Thoracic aorta endothelial cell (primary cell): Measurements from ENCODE around the gene MTMR2. TPM values are rescaled to one million over a fixed set of nuclear protein-coding genes. Genes with fewer than 3 reads are reported as not detected.

Source experiments
- small RNA-seq: library from RNA; depleted of rRNA; stranded (forward); fragments of <200 nt; gene quantifications from one replicate; pipeline ENCODE3, GENCODE V24; 2012
- total RNA-seq: library from RNA; depleted of rRNA; stranded (reverse); fragments of >200 nt; gene quantifications from 2 replicates; pipeline ENCODE4 v1.2.3, GENCODE V29; 2012

Gene MTMR2
- total RNA-seq, result 83.1 and 84.1 TPM in 2 replicates

DNA sequence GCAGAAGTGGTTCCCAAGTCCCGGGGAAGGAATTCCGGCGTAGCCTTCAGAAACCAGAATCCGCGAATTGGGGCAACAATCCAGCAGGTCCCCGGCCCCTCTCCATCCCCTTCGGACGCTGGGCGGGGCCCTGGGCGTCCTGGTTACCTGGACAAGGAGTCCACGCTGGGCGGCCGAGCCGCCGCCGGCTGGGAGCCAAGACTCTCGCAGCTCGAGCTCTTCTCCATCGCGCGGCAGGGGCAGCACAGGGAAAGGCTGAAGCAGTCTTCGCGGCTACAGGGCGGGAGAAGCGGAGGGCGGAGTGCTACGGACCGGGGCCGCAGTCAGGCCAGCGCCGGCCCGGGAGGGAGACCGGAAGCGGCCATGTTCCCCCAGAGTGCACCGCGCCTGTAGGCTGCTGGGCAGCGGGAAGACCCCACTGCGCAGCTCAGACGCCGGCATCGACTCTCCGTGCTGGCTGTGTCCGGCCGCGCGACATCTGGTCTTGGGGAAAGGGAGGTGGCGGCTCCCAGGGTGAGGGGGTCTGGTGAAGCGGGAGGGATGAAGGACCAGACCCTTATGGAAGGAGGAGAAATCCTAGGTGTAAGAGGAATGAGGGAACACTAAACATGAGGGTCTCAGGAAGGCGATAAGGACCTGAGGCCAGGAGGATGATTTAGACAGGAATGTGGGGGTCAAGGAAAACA lies at the start of gene MTMR2:
Gene MTMR2 (minus strand): TSS at position 380 of the 686 bp plus-strand sequence. CDS start 153 bp downstream, at position 227.

DNA sequence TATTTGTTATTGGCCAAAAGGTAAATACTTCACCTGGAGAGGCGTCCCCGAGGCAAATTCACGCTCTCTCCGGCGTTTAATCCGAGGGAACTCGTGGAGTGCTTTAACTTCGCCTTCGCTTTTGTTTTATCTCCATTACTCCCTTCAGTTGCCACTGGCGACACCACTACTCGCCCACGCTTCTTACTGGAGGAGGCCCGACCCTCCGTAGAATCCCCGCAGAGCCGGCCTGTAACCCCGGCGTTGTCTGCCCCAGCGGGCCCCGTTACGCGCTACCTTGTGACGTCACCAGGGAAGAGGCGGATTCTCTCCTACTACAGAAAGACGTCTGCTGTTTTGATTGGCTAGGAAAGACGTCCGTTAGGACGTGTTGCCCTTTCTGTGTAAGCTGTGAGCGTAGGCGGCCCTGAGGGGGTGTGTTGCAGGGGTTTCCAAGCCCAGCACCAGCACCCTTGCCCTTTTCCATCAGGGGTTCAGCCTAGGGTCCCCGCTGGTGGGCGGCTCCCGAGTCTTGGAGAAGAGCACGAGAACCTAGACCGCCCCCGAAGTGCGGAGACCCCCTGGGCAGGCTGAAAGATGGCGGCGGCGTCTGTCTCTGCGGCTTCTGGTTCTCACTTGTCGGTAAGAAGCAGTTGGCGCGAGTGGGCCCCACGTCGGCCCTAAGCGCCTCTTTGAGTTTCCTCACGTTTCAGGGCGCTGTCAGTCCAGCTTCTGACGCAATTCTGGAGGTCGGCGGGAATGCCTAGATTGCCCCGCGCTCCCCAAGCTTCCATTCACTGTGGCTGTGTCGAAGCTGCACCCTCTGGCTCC lies 133.6 kb downstream of the MTMR2 start, which contains the start of gene CEP57:
Gene CEP57 (plus strand): TSS at position 376 of the 810 bp plus-strand sequence. CDS start 201 bp downstream, at position 577.

DNA sequence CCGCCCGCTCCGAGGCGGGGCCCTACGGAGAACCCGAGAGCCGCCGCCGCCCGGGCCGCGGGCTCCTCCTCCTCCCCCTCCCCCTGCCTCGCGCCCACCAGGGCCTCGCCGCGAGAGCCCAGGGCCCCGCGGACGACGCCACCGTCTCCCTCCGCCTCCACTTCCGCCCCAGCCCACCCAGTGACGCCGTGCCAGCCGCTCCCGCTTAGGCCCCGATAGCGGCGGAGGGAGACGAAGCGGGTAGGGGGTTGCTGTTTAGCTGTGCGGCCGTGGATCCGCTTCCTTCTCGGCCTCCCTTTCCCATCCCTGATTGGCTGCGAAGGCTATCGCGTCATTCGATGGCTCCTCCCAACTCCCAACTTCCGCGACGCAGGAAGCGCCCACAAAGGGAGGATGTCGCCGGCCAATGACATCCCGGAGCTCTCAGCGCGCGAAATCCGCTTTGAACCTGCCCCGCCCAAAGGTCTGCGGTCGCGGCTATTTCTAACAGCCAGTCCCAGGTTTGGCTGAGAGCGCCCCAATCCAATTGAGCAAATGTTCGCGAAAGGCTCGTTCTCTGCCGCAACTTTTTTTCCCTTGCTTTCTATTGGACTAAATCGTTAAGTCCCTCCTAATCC lies 134.3 kb downstream of the MTMR2 start, which contains the start of gene FAM76B:
Gene FAM76B (minus strand): TSS at position 277 of the 617 bp plus-strand sequence. CDS start 304 bp downstream, outside the sequence.

Small RNA genes lying within 50 kb of the gene (small RNA-seq; reads per million reads assigned to genes)
- 0.42 reads per million for gene RNA5SP345

Other genes with a start within 250 kb of the MTMR2 start
- gene FAM76B, start 134.3 kb downstream of the MTMR2 start, total RNA-seq, result 29.1 and 38.8 TPM in 2 replicates
- gene CEP57, start 133.6 kb downstream of the MTMR2 start, total RNA-seq, result 38.3 and 57.0 TPM in 2 replicates